ENCODE data around the gene VEPH1.

DNA sequence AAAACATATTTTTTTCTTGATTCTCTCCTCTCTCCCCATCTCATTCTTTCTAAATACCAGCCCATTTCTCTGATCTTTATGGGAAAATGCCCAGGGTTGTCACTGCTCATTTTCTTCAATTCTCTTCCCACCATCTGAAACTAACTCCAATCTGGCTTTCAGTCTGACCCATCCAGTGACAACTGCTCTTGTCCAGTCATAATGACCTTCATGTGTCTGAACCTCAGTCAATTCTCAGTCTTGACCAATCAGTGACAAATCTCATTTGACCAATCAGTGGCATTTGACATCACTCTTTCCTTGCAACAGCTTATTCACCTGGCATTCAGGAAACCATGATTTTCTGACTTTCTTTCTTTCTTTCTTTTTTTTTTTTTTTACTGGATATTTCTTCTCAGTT lies 15.1 kb downstream of the VEPH1 start:
- TF ChIP-seq CTCF (conservative IDR thresholded peaks at IDR 0.05; ENCODE audit: low read depth, low read length) = no peak
- no peak for TF ChIP-seq EZH2 (IDR thresholded peaks at IDR 0.05; ENCODE audit: low read length, unreplicated experiment)

All from PC-3 (cell line).